ENCODE results near the gene TLR3.

The TLR3 gene

DNA sequence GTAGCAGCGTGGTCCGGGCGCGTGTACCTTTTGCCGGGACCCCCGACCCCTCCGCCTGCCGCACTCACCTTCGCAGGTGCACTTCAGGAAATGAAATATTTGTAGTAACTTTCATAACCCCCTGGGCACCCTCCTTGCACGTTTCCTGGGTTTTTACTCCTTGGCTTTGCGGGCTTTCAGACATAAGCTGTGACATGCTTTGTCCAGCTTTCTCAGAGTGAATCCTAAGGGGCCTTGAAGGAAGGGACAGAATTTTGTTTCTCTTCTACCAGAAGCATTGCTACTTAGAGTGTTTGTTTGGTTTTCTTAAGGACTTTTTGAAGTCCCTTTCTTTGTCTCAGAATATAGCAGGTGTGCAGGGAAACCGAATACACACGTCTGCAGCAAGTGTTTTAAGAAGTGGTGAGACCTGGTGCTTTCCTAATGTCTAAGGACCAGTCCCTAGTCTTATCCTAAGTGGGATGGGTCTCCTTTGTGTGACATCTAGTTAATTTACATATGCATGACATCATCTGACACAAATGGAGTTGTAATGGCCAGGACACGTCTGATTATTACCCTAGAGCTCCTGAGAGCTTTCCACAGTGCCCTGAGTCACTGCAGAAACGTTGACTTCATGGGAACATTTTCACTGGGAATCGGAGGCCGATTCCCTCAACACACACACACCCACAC is 36.8 kb downstream of the TLR3 start:
- DNase-seq (ENCODE audit: low read depth), result no peak

DNA sequence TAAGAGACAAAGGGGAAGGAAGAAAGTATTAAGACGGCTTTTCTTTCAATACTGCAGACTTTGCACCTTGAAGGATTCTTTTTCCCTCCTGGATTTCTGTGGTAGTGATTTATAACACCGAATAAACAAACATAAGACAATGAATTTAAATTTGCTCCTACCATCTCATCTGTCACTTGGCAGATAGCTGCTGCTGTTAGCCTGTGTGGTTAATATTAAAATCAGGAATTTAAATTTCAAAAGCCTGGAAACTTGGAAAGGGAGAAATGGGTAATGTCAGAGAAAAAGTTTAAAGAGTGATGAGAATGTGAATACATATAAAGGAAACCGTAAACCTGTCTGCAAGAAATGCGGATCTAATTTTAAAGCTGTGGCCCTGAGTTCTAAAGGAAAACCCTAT is 39.0 kb downstream of the TLR3 start:
- DNase-seq (ENCODE audit: low read depth), result no peak

- DNase-seq (ENCODE audit: low read depth), result no peak
These were observed 39.4 kb downstream of the TLR3 start for GRCh38 chr4:186108391-186108790.

- no peak for DNase-seq (ENCODE audit: low read depth)
These were observed 40.3 kb downstream of the TLR3 start for GRCh38 chr4:186109245-186109644.

DNA sequence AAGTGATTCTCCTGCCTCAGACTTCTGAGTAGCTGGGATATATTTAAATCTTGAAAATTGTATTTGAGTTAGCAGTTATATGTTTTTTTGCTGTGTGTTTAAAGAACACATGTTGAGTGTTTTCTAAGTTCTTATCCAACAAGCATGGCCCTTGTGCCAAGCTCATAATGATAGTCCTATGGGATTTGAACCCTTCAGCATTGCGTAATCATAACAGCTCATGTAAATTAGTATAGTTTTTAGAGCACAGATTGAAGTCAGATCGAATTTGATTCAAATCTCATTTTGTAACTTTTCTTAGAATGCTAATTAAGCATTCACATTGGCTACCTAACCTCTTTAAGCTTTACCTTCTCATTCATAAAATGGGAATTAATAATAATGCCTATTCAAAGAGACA is 47.7 kb downstream of the TLR3 start:
- DNase-seq (ENCODE audit: low read depth), result no peak

DNA sequence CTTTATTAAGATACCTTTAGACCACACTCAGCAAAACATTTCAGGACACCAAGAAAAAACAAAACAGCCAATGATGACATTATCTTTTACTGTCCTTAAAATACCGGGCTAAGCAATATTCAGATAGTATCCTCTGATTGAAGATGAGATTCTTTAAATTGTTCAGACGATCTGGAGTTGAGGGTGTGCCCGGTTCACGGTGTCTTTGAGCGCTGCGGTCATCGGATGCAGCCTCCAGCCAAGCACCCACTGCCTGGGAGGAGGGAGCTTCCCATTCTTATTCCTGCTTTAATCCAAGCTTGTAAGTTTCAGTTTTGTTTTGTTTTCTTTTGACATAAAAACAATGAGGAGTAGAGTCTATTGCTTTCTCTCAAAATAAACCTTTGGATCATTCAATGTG is 49.6 kb downstream of the TLR3 start:
- no peak for DNase-seq (ENCODE audit: low read depth)

DNA sequence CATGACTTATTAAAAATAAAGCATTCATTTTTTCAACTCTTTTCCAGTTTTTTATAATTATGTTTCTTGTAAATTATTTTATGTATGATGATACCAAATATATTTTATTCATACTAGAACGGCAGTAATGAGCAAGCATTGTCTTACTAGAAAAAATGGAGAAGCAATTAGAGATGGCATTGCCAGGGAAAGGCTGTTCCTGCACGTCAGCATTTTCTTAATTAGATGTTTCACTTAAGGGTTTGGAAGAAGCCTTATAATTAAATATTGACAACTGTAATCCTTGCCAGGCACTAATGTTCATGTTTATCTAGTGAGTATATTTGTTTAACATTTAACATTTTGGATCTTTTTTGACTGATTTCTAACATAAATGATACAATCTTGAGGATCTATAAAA is 52.1 kb downstream of the TLR3 start:
- DNase-seq (ENCODE audit: low read depth), result no peak

GRCh38 chr4:186128842-186129241 is 59.9 kb downstream of the TLR3 start:
- no peak for DNase-seq (ENCODE audit: low read depth)

DNA sequence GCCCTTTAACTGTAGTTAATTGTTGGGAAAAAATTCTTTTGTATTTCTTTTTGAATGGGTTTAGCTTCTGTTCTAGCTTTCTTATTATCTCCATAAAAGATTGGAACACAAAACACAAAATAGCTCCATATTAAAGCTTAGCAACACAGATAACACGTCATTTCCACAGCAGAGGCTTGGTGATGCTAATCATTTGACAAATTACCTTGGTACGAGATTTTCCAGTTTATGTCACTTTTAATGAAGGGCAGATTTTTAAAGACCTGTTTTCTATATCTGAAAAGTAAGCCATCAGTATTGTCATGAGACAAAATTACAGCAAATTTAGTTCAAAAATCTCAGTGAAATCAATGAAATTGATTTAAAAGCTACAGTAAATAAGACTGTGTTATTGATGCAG is 63.0 kb downstream of the TLR3 start:
- DNase-seq (ENCODE audit: low read depth), result no peak

DNA sequence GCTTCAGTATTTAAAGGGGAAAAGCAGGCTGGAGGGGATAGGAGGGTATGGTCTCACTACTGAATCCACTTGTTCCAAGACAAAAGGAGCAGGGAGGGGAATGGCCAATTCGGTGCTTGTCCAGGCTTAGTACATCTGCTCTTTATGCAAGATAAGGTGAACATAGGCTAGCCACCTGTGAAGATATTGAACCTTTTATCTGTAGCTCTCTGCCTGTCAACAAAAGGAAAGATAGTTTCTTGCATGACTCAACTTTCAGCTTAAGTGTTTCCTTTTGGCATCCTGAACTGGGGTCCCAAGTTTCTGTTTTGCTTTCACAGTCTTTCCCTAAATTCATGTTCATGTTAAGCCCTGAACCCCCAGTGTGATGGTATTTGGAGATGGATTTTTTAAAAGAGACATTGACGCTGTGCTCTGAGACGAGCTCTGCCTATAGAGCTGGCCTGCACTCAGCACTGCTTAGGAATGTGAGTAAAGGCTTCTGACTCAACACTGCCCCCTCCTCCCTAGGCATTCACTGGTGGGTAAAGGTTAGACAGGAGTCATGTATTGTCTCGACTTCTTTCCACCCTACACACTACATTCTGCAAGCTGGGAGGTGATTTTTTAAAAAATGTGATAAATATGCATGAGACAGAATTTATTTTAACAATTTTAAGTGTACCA is 63.8 kb downstream of the TLR3 start:
- no peak for DNase-seq (ENCODE audit: low read depth)

- no peak for DNase-seq (ENCODE audit: low read depth)
These were observed 65.3 kb downstream of the TLR3 start for GRCh38 chr4:186134257-186134656.

DNA sequence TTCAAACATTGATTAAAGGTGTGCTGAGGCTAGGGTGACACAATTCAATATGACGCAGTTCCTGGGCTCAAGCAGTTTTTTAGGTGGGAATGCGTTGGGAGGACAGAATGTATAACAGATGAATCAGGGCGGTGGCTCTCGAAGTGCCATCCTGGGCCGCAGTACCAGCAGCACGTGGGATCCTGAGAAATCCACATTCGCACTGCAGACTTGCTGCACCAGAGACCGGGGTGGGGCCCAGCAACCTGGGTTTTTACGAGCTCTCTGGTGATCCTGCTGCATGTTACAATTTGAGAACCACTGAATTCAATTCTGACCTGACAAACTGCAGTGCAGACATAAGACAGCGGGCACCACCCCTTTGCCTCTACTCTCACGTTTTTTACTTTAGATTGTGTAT is 65.9 kb downstream of the TLR3 start:
- no peak for DNase-seq (ENCODE audit: low read depth)

GRCh38 chr4:186137196-186137794 is 68.3 kb downstream of the TLR3 start:
- DNase-seq (ENCODE audit: low read depth), result no peak

Data from activated T-cell treated with anti-CD3 and anti-CD28 coated beads for 24 hours (primary cell).